HK-2 (cell line): ENCODE results near the gene FOXK2.
"Not testable (repeated sequence)": the region's sequence is repeated elsewhere in the genome, so short reads cannot be mapped to it uniquely, and the experiment has no call there.

Experiments
- DNase-seq: peaks from one replicate; pipeline ENCODE4 v3.0.0-alpha.2; 2018; ENCODE audit not compliant: unreplicated experiment

The FOXK2 gene

DNA sequence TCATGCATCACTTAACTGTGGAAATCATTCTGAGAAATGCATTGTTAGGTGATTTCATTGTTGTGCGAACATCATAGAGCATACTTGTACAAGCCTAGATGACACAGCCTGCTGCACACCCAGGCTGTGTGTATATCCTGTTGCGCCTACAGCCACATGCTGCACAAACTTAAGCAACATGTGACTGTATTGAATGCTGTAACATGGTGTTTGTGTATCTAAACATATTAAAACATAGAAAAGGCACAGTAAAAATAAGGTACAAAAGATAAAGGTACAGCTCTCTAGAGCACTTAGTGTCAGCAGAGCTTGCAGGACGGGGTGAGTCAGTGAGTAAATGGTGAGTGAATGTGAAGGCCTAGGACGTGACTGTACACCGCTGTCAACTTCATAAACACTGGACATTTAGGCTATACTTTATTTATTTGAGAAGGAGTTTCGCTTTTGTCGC, 11.9 kb downstream of the FOXK2 start:
- peak; percentile 21 for DNase-seq

GRCh38 chr17:82534401-82534812, 14.9 kb downstream of the FOXK2 start:
- no peak for DNase-seq

- DNase-seq = no peak
These were observed 17.1 kb downstream of the FOXK2 start for GRCh38 chr17:82536512-82537201.

DNA sequence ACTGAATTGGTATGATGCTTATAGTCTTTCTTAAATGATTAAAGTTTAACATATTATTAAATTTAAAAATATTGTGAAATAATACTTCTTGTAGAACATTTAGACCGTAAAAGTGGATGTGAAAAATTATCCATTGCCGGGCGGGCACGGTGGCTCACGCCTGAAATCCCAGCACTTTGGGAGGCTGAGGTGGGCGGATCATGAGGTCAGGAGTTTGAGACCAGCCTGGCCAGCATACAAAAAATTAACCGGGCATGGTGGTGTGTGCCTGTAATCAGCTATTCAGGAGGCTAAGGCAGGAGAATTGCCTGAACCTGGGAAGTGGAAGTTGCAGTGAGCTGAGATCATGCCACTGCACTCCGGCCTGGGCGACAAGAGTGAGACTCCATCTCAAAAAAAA, 17.7 kb downstream of the FOXK2 start:
- DNase-seq = not testable (repeated sequence)

DNA sequence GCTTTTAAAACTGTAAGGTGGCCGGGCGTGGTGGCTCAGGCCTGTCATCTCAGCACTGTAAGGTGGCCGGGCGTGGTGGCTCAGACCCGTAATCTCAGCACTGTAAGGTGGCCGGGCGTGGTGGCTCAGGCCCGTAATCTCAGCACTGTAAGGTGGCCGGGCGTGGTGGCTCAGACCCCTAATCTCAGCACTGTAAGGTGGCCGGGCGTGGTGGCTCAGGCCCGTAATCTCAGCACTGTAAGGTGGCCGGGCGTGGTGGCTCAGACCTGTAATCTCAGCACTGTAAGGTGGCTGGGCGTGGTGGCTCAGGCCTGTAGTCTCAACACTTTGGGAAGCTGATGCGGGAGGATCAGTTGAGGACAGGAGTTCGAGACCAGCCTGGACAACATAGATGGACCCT, 19.5 kb downstream of the FOXK2 start:
- not testable (repeated sequence) for DNase-seq

- DNase-seq = no peak
These were observed 22.9 kb downstream of the FOXK2 start for GRCh38 chr17:82542439-82542838.

DNA sequence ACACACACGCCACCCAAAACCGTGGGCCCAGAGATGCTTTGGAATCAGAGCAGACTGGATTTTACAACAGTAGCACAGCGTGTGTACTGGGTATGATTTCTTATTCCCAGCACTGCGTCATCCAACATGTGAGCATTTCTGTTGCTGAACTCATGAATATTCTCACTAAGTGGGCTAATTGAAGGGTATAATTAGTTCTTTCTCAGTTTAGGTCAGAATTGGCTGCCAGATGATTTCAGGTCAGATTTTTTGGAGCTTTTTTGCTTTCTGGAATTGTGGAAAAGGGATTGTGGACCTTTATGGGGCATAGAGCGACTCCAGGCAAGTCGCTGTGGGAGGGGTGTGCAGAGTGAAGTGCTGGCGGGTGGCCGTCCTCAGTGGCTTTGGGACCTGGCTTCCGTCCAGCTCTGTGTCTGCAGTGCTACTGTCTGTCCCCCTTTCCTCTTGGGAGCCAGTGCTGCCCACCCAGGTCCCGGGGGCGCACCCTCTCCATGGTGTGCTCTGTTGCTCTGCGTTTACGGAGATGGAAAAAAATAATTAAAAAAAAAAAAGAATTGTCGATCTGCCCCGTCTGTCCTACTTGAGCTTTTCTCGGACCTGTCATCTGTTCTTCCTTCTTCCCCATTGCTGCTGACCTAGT, 25.0 kb downstream of the FOXK2 start:
- no peak for DNase-seq

DNA sequence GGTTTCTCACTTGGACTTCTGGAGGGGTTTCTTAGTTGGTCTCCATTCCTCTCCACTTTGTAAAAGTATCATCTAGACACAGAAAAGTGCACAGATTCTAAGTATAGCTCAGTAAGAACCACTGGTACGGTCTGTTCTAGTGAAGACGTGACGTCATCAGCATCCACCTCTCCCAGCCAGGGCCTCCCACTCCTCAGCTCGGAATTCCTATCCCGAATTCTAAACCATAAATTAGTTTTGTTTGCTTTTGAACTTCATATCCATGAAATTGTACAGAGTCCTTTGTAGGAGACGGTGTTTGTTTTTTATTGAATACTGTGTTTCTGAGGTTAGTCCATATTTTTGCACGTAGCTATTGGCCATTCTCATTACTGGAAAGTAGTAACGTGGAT, 25.5 kb downstream of the FOXK2 start:
- DNase-seq = no peak

DNA sequence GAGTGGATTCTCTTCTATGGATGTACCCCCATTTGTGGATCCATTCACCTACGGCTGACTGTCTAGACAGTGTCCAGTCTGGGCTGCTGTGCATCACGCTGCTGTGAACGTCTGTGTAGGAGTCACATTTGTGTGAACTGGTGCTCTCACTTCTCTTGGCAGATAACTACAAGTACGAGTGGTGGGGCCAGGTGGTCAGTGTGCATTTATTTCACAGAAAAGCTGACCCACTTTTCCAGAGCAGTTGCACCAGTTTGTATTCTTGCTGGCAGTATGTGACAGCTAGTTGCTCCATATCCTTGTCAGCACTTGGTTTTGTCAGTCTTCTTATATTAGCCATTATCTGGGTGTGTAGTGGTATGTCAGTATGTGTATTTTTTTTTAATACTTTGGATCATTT, 28.4 kb downstream of the FOXK2 start:
- no peak for DNase-seq

DNA sequence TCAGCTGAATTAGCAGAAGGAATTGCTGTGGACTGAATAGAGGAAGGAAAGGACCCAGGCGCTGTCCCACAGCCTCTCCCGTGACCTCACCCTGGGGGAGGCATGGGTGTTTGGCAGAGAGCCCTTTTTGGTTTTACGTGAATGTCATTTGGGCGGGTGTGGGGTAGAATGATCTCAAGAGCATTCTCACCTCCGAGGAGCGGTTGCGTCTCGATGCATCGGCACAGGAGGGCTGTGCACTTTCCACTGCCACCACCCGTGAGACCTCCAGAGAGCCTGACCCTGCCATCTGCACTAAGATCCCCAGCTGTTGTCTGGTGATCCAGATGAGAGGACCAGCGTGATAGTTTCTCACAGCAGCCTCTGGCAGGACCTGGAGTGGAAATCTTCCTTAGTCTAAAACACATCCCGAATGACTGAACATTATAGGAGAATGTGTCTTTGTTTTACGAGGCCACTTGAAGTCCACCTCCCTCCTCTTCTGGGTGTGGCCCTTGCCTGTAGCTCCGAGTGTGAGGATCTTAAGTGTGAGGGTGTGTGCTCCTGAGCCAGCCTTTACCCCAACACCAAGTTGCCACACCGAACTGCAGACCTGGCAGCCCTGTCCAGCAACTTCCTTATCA, 29.3 kb downstream of the FOXK2 start:
- no peak for DNase-seq

GRCh38 chr17:82551779-82552457, 32.4 kb downstream of the FOXK2 start:
- peak; percentile 63 for DNase-seq

GRCh38 chr17:82552580-82552979, 33.0 kb downstream of the FOXK2 start:
- no peak for DNase-seq

GRCh38 chr17:82553210-82553930, 33.8 kb downstream of the FOXK2 start:
- DNase-seq = no peak

DNA sequence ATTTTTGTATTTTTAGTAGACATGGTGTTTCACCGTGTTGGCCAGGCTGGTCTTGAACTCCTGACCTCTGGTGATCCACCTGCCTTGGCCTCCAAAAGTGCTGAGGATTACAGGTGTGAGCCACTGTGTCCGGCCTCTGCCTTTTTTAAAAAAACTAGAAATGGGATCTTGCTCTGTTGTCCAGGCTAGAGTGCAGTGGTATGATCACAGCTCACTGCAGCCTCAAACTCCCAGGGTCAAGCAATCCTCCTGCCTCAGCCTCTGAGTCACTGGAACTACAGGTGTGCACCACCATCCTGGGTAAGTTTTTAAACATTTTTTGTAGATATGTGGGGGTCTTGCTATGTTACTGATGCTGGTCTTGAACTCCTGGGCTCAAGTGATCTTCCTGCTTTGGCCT, 38.0 kb downstream of the FOXK2 start:
- not testable (repeated sequence) for DNase-seq

GRCh38 chr17:82559566-82560251, 40.2 kb downstream of the FOXK2 start:
- no peak for DNase-seq

DNA sequence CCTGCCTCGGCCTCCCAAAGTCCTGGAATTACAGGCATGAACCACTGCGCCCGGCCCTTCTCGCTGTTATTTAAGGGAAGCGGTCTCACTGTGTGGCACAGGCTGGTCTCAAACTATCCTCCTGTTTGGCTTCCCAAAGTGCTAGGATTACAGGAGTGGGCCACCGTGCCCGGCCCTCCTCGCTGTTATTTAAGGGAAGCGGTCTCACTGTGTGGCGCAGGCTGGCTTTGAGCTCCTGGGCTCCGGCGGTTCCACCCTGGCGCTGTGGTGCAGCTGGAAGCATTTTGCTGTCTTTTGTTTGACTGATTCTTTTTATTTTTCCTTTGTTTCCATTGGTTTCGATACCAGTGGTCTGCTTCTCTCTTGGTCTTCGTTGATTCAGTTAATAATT, 40.7 kb downstream of the FOXK2 start:
- no peak for DNase-seq

GRCh38 chr17:82560802-82561428, 41.4 kb downstream of the FOXK2 start:
- no peak for DNase-seq

- DNase-seq = no peak
These were observed 42.0 kb downstream of the FOXK2 start for GRCh38 chr17:82561429-82562035.

DNA sequence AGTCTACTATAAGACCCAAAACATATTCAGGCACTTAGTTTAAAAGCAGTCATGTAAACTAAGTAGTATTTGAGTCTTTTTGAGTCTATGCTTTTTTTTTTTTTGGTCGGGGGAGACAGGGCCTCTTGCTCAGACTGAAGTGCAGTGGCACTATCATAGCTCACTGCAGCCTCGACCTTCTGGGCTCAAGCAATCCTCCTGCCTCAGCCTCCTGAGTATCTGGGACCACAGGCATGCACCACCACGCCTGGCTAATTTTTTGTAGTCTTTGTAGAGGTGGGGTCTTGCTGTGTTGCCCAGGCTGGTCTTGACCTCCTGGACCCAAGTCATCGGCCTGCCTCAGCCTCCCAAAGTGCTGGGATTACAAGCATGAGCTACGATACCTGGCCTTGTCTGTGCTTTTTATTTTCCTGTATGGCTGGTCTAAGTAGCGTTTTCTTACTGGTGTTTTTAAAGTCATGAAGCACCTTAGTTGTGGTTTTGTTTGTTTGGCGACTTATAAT, 43.2 kb downstream of the FOXK2 start:
- DNase-seq = not testable (repeated sequence)

DNA sequence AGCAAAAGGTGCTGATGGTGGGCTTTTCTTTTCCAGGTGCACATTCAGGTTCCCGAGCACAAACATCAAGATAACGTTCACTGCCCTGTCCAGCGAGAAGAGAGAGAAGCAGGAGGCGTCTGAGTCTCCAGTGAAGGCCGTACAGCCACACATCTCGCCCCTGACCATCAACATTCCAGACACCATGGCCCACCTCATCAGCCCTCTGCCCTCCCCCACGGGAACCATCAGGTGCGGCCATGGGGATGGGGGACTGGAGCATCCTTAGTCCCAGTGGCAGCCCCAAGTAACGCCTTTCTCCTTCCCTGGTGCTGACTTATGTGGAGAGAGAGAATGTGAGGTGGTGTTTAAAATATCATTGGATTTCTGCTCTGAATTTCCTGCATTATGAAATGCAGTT, 43.8 kb downstream of the FOXK2 start:
- DNase-seq = no peak
